Neural progenitor cell (in vitro differentiated cells): ENCODE measurements around the gene PRKAB1. TPM values are rescaled to one million over a fixed set of nuclear protein-coding genes. Genes with fewer than 3 reads are reported as not detected.

Experiments used
- DNase-seq: peaks from one replicate; pipeline ENCODE4 v3.0.0-alpha.2; 2016; ENCODE audit warnings: low spot score
- H2AFZ ChIP-seq: fragments of 200-600 bp; sonication (generic); replicated peaks from 2 replicates; pipeline ENCODE4 v1.6.1; 2016; ENCODE audit warnings: antibody characterized with exemption
- H3F3A ChIP-seq: fragments of 200-600 bp; sonication (generic); 2 replicates; pipeline ENCODE4 v1.6.1; 2016; ENCODE audit warnings: antibody characterized with exemption, low read depth
- H3K27ac ChIP-seq: fragments of 200-600 bp; sonication (generic); 2 replicates; pipeline ENCODE4 v1.5.1; 2016; ENCODE audit warnings: mild to moderate bottlenecking
- H3K27me3 ChIP-seq: fragments of 200-600 bp; sonication (generic); 2 replicates; pipeline ENCODE4 v1.6.1; 2016; ENCODE audit warnings: mild to moderate bottlenecking, moderate library complexity
- H3K36me3 ChIP-seq: fragments of 200-600 bp; sonication (generic); 2 replicates; pipeline ENCODE4 v1.5.1; 2016
- H3K4me1 ChIP-seq: fragments of 200-600 bp; sonication (generic); 2 replicates; pipeline ENCODE4 v1.6.1; 2016; ENCODE audit warnings: mixed run types
- H3K4me2 ChIP-seq: fragments of 200-600 bp; sonication (generic); 2 replicates; pipeline ENCODE4 v1.6.1; 2016
- H3K4me3 ChIP-seq: fragments of 200-600 bp; sonication (generic); 2 replicates; pipeline ENCODE4 v1.5.1; 2016
- H3K79me2 ChIP-seq: fragments of 200-600 bp; sonication (generic); 2 replicates; pipeline ENCODE4 v1.6.1; 2016; ENCODE audit warnings: low read depth
- H3K9ac ChIP-seq: fragments of 200-600 bp; sonication (generic); 2 replicates; pipeline ENCODE4 v1.6.1; 2016
- H3K9me3 ChIP-seq: fragments of 200-600 bp; sonication (generic); 2 replicates; pipeline ENCODE4 v1.5.1; 2016; ENCODE audit warnings: low read depth
- H4K20me1 ChIP-seq: fragments of 200-600 bp; sonication (generic); 2 replicates; pipeline ENCODE4 v1.6.1; 2016; ENCODE audit warnings: low read depth
- H3K27ac Mint-ChIP-seq: 3 replicates; pipeline ENCODE4 v1.8.0; 2021; ENCODE audit warnings: mixed read lengths
- H3K27me3 Mint-ChIP-seq: 2 replicates; pipeline ENCODE4 v1.8.0; 2022; ENCODE audit warnings: low read depth, mild to moderate bottlenecking, inconsistent platforms, moderate library complexity, mixed read lengths; ENCODE audit not compliant: insufficient read depth
- H3K36me3 Mint-ChIP-seq: 3 replicates; pipeline ENCODE4 v1.8.0; 2021; ENCODE audit warnings: mixed read lengths
- H3K4me1 Mint-ChIP-seq: 3 replicates; pipeline ENCODE4 v1.8.0; 2021; ENCODE audit warnings: mixed read lengths
- H3K4me3 Mint-ChIP-seq: 3 replicates; pipeline ENCODE4 v1.8.0; 2021; ENCODE audit warnings: mild to moderate bottlenecking, moderate library complexity, mixed read lengths
- H3K9me3 Mint-ChIP-seq: 3 replicates; pipeline ENCODE4 v1.8.0; 2020; ENCODE audit warnings: mixed read lengths
- CTCF ChIP-seq: fragments of 200-600 bp; sonication (generic); IDR thresholded peaks from 2 replicates; pipeline ENCODE4 v1.5.1; 2017; ENCODE audit warnings: antibody characterized with exemption, mild to moderate bottlenecking
- EZH2 ChIP-seq: fragments of 200-600 bp; sonication (generic); IDR thresholded peaks from 2 replicates; pipeline ENCODE4 v1.6.1; 2017; ENCODE audit warnings: antibody characterized with exemption, mild to moderate bottlenecking, moderate library complexity
- EZH2phosphoT487 ChIP-seq: fragments of 200-600 bp; sonication (generic); IDR thresholded peaks from 2 replicates; pipeline ENCODE4 v1.6.1; 2017; ENCODE audit warnings: antibody characterized with exemption
- total RNA-seq: library from RNA; depleted of rRNA; stranded (reverse); fragments of >200 nt; gene quantifications from 2 replicates; pipeline ENCODE4 v1.2.3, GENCODE V29; 2015; ENCODE audit warnings: low replicate concordance

Gene PRKAB1
- total RNA-seq, 1 donor from 2014 or later: 24.5 TPM

GRCh38 chr12:119720349-119720748, 52.4 kb downstream of the PRKAB1 start:
- H3K4me3 Mint-ChIP-seq: no peak overlapping the region
- H3K36me3 Mint-ChIP-seq: peaks cover 36% of the 10 kb centered on the region
- no peak overlapping the region for H2AFZ ChIP-seq

GRCh38 chr12:119721306-119721705, 53.4 kb downstream of the PRKAB1 start:
- DNase-seq: no peak
- H3F3A ChIP-seq: no peaks in the 10 kb centered on the region
- no peaks in the 10 kb centered on the region for H3K36me3 ChIP-seq
- peaks cover 30% of the 10 kb centered on the region for H3K36me3 Mint-ChIP-seq
- H3K79me2 ChIP-seq: no peaks in the 10 kb centered on the region
- TF ChIP-seq EZH2phosphoT487 (no peak), EZH2 (no peak), CTCF (no peak)
- H3K27ac ChIP-seq: no peak overlapping the region
- no peaks in the 10 kb centered on the region for H3K4me1 ChIP-seq
- H2AFZ ChIP-seq: no peak overlapping the region
- H4K20me1 ChIP-seq: no peaks in the 10 kb centered on the region
- H3K27me3 Mint-ChIP-seq: peaks cover 3% of the 10 kb centered on the region
- no peaks in the 10 kb centered on the region for H3K27me3 ChIP-seq
- no peaks in the 10 kb centered on the region for H3K9me3 Mint-ChIP-seq
- no peak overlapping the region for H3K27ac Mint-ChIP-seq
- H3K9me3 ChIP-seq: no peaks in the 10 kb centered on the region
- no peaks in the 10 kb centered on the region for H3K4me1 Mint-ChIP-seq
- H3K4me3 Mint-ChIP-seq: no peak overlapping the region
- H3K4me2 ChIP-seq: no peak overlapping the region
- H3K4me3 ChIP-seq: no peak overlapping the region
- H3K9ac ChIP-seq: no peak overlapping the region

More at GRCh38 chr12:119720349-119720748, 52.4 kb downstream of the PRKAB1 start:
- Mint-ChIP-seq H3K27me3 (peaks cover 3% of the 10 kb centered on the region), H3K4me1 (no peaks in the 10 kb centered on the region), H3K27ac (no peak overlapping the region), H3K9me3 (no peaks in the 10 kb centered on the region)
- no peaks in the 10 kb centered on the region for H3K4me1 ChIP-seq
- no peak overlapping the region for H3K27ac ChIP-seq
- no peak overlapping the region for H3K9ac ChIP-seq
- TF ChIP-seq CTCF (no peak), EZH2 (no peak), EZH2phosphoT487 (no peak)
- no peak for DNase-seq
- H3K27me3 ChIP-seq: no peaks in the 10 kb centered on the region
- no peaks in the 10 kb centered on the region for H3K36me3 ChIP-seq
- H4K20me1 ChIP-seq: no peaks in the 10 kb centered on the region
- H3K4me3 ChIP-seq: no peak overlapping the region
- no peaks in the 10 kb centered on the region for H3F3A ChIP-seq
- H3K9me3 ChIP-seq: no peaks in the 10 kb centered on the region
- no peaks in the 10 kb centered on the region for H3K79me2 ChIP-seq
- no peak overlapping the region for H3K4me2 ChIP-seq

GRCh38 chr12:119725523-119725922, 57.6 kb downstream of the PRKAB1 start:
- no peaks in the 10 kb centered on the region for H3K79me2 ChIP-seq
- no peak overlapping the region for H2AFZ ChIP-seq
- no peak overlapping the region for H3K9ac ChIP-seq
- H4K20me1 ChIP-seq: no peaks in the 10 kb centered on the region
- no peak overlapping the region for H3K4me3 ChIP-seq
- H3K4me1 ChIP-seq: no peaks in the 10 kb centered on the region
- no peaks in the 10 kb centered on the region for H3K27me3 ChIP-seq
- Mint-ChIP-seq H3K27me3 (no peaks in the 10 kb centered on the region), H3K36me3 (peaks cover 12% of the 10 kb centered on the region), H3K9me3 (no peaks in the 10 kb centered on the region), H3K27ac (no peak overlapping the region), H3K4me1 (no peaks in the 10 kb centered on the region), H3K4me3 (no peak overlapping the region)
- H3K4me2 ChIP-seq: no peak overlapping the region
- H3F3A ChIP-seq: no peaks in the 10 kb centered on the region
- H3K36me3 ChIP-seq: peaks cover 13% of the 10 kb centered on the region
- H3K27ac ChIP-seq: no peak overlapping the region
- DNase-seq: no peak
- TF ChIP-seq CTCF (no peak), EZH2phosphoT487 (no peak), EZH2 (no peak)
- no peaks in the 10 kb centered on the region for H3K9me3 ChIP-seq
